Ovary (tissue), 3 donors: Measurements from ENCODE around the gene CNKSR3.

Experiments used
- CTCF ChIP-seq, 3 donors: fragments of 450-650 bp in 2 of 3; fragments of 200-600 bp in 1 of 3; IDR thresholded peaks; one replicate each; pipeline versions ENCODE4 v1.5.1 to v1.8.0; 2016 to 2022; ENCODE audit warnings: antibody characterized with exemption in 3 of 3, mild to moderate bottlenecking in 1 of 3
- EP300 ChIP-seq: sonication (generic); formaldehyde crosslinking; IDR thresholded peaks from one replicate; pipeline ENCODE4 v1.6.1; 2017; ENCODE audit warnings: antibody characterized with exemption
- POLR2A ChIP-seq: fragments of 450-650 bp; IDR thresholded peaks from one replicate; pipeline ENCODE4 v1.6.1; 2017; ENCODE audit warnings: antibody characterized with exemption, mild to moderate bottlenecking, moderate library complexity
- donor health status: DM: no; HTN: no; CAD: no.

GRCh38 chr6:154478701-154479060, 31.8 kb downstream of the CNKSR3 start:
- no peak for TF ChIP-seq CTCF (IDR thresholded peaks at IDR 0.05)
- no peak for TF ChIP-seq EP300
- TF ChIP-seq POLR2A = no peak
